GM08714 (cell line): ENCODE results near the gene GRIA1.

Experiments used
- H3K4me3 ChIP-seq: fragments of 200-500 bp; sonication (Bioruptor generic); 2 replicates; pipeline ENCODE4 v1.5.1; 2014; ENCODE audit warnings: mild to moderate bottlenecking, low read length, inconsistent platforms
- ZNF274 ChIP-seq: IDR thresholded peaks from 2 replicates; pipeline ENCODE4 v1.6.1; 2012; ENCODE audit warnings: mild to moderate bottlenecking, low read depth, low read length

The GRIA1 gene

GRCh38 chr5:153753645-153754432 is 263.4 kb downstream of the GRIA1 start:
- no peak overlapping the region for H3K4me3 ChIP-seq
- TF ChIP-seq ZNF274: no peak

GRCh38 chr5:153755913-153756500 is 265.5 kb downstream of the GRIA1 start:
- no peak for TF ChIP-seq ZNF274

GRCh38 chr5:153756540-153756939 is 266.1 kb downstream of the GRIA1 start:
- no peak overlapping the region for H3K4me3 ChIP-seq
- TF ChIP-seq ZNF274: no peak

More at GRCh38 chr5:153755913-153756500, 265.5 kb downstream of the GRIA1 start:
- H3K4me3 ChIP-seq: no peak overlapping the region

GRCh38 chr5:153765987-153766386 is 275.5 kb downstream of the GRIA1 start:
- TF ChIP-seq ZNF274: no peak
- no peak overlapping the region for H3K4me3 ChIP-seq

GRCh38 chr5:153767221-153768188 is 277.0 kb downstream of the GRIA1 start:
- no peak overlapping the region for H3K4me3 ChIP-seq
- no peak for TF ChIP-seq ZNF274

GRCh38 chr5:153770066-153770465 is 279.6 kb downstream of the GRIA1 start:
- no peak for TF ChIP-seq ZNF274
- no peak overlapping the region for H3K4me3 ChIP-seq

- H3K4me3 ChIP-seq: no peak overlapping the region
- no peak for TF ChIP-seq ZNF274
Measured at GRCh38 chr5:153774686-153775085, 284.2 kb downstream of the GRIA1 start.

- no peak for TF ChIP-seq ZNF274
- H3K4me3 ChIP-seq: no peak overlapping the region
Measured at GRCh38 chr5:153775923-153776322, 285.5 kb downstream of the GRIA1 start.

- TF ChIP-seq ZNF274: no peak
- H3K4me3 ChIP-seq: no peak overlapping the region
Measured at GRCh38 chr5:153777681-153778581, 287.5 kb downstream of the GRIA1 start.

GRCh38 chr5:153779836-153780235 is 289.4 kb downstream of the GRIA1 start:
- H3K4me3 ChIP-seq: no peak overlapping the region
- no peak for TF ChIP-seq ZNF274

GRCh38 chr5:153780876-153781705 is 290.6 kb downstream of the GRIA1 start:
- no peak overlapping the region for H3K4me3 ChIP-seq
- TF ChIP-seq ZNF274: no peak

GRCh38 chr5:153782589-153783361 is 292.3 kb downstream of the GRIA1 start:
- no peak overlapping the region for H3K4me3 ChIP-seq
- TF ChIP-seq ZNF274: no peak

GRCh38 chr5:153783362-153783658 is 292.8 kb downstream of the GRIA1 start:
- H3K4me3 ChIP-seq: no peak overlapping the region
- TF ChIP-seq ZNF274: no peak
